ENCODE measurements around the gene ENO4.

- no peak for TF ChIP-seq POLR2A (IDR thresholded peaks at IDR 0.05)
- no peak for TF ChIP-seq CTCF (IDR thresholded peaks at IDR 0.05)
Measured at GRCh38 chr10:116852246-116852645, 2.9 kb downstream of the ENO4 start.

Measured in testis (tissue), 2 donors.